GM23338 (cell line): Measurements from ENCODE around the gene SLAMF8. TPM values are rescaled to one million over a fixed set of nuclear protein-coding genes. Genes with fewer than 3 reads are reported as not detected.

ENCODE experiments used
- ATAC-seq: fragments of 200-7000 bp; cut with Tn5 transposase; 3 replicates; pipeline ENCODE4 v1.9.1; 2020
- DNase-seq: peaks from one replicate; pipeline ENCODE4 v3.0.0-alpha.2; 2015; ENCODE audit warnings: low spot score
- H2AFZ ChIP-seq: fragments of 200-600 bp; sonication (generic); 2 replicates; pipeline ENCODE4 v1.8.0; 2016; ENCODE audit warnings: antibody characterized with exemption, mild to moderate bottlenecking, moderate library complexity
- H3F3A ChIP-seq: fragments of 200-600 bp; sonication (generic); replicated peaks from 2 replicates; pipeline ENCODE4 v1.8.0; 2017; ENCODE audit warnings: antibody characterized with exemption, mixed run types, low read depth
- H3K27ac ChIP-seq: fragments of 200-600 bp; sonication (generic); 2 replicates; pipeline ENCODE4 v1.6.1; 2016; ENCODE audit warnings: low read depth
- H3K27me3 ChIP-seq: fragments of 200-600 bp; sonication (generic); 2 replicates; pipeline ENCODE4 v1.8.0; 2016; ENCODE audit warnings: mild to moderate bottlenecking, mixed run types, moderate library complexity; ENCODE audit not compliant: insufficient read depth
- H3K36me3 ChIP-seq: fragments of 200-600 bp; sonication (generic); 2 replicates; pipeline ENCODE4 v1.8.0; 2016; ENCODE audit warnings: mild to moderate bottlenecking; ENCODE audit not compliant: insufficient read depth
- H3K4me1 ChIP-seq: fragments of 200-600 bp; sonication (generic); 2 replicates; pipeline ENCODE4 v1.8.0; 2016; ENCODE audit warnings: mild to moderate bottlenecking, moderate library complexity; ENCODE audit not compliant: insufficient read depth
- H3K4me2 ChIP-seq: fragments of 200-600 bp; sonication (generic); 2 replicates; pipeline ENCODE4 v1.7.1; 2017; ENCODE audit warnings: mixed run types
- H3K4me3 ChIP-seq: fragments of 200-600 bp; sonication (generic); 2 replicates; pipeline ENCODE4 v1.6.1; 2016; ENCODE audit warnings: mixed run types
- H3K79me2 ChIP-seq: fragments of 200-600 bp; sonication (generic); replicated peaks from 2 replicates; pipeline ENCODE4 v1.8.0; 2017; ENCODE audit warnings: mild to moderate bottlenecking; ENCODE audit not compliant: insufficient read depth
- H3K9me2 ChIP-seq: fragments of 200-600 bp; sonication (generic); 2 replicates; pipeline ENCODE4 v1.8.0; 2017; ENCODE audit not compliant: insufficient read depth
- H4K20me1 ChIP-seq: fragments of 200-600 bp; sonication (generic); replicated peaks from 2 replicates; pipeline ENCODE4 v1.8.0; 2017; ENCODE audit warnings: mild to moderate bottlenecking; ENCODE audit not compliant: insufficient read depth
- H3K27ac Mint-ChIP-seq: 2 replicates; pipeline ENCODE4 v1.8.0; 2020; ENCODE audit warnings: inconsistent platforms, mild to moderate bottlenecking, moderate library complexity, mixed read lengths
- H3K27me3 Mint-ChIP-seq: 3 replicates; pipeline ENCODE4 v1.8.0; 2022; ENCODE audit warnings: low read depth, mild to moderate bottlenecking, moderate library complexity, mixed read lengths, inconsistent platforms; ENCODE audit not compliant: insufficient read depth, poor library complexity
- H3K36me3 Mint-ChIP-seq: 3 replicates; pipeline ENCODE4 v1.8.0; 2021; ENCODE audit warnings: low read depth, mild to moderate bottlenecking, inconsistent platforms, moderate library complexity, mixed read lengths
- H3K4me1 Mint-ChIP-seq: 3 replicates; pipeline ENCODE4 v1.8.0; 2020; ENCODE audit warnings: mild to moderate bottlenecking, inconsistent platforms, mixed read lengths
- H3K4me3 Mint-ChIP-seq: 3 replicates; pipeline ENCODE4 v1.8.0; 2021; ENCODE audit warnings: moderate library complexity, mild to moderate bottlenecking, inconsistent platforms, mixed read lengths
- H3K9me3 Mint-ChIP-seq: 3 replicates; pipeline ENCODE4 v1.8.0; 2020; ENCODE audit warnings: moderate library complexity, mild to moderate bottlenecking, inconsistent platforms, mixed read lengths
- CREB1 ChIP-seq: fragments of 250-450 bp; sonication (Bioruptor Pico); IDR thresholded peaks from 2 replicates; pipeline ENCODE4 v1.5.0; 2020; ENCODE audit warnings: low read depth, mild to moderate bottlenecking, moderate library complexity
- CTCF ChIP-seq, 2 experiments: fragments of 200-600 bp in 1 of 2; sonication (generic) in 1 of 2; conservative IDR thresholded peaks; 2 replicates each; pipeline versions ENCODE4 v1.5.1 to v1.6.1; 2016 to 2017; ENCODE audit warnings: antibody characterized with exemption in 2 of 2, low read depth in 2 of 2, mild to moderate bottlenecking in 2 of 2, moderate library complexity in 1 of 2
- EZH2 ChIP-seq: fragments of 200-600 bp; sonication (generic); IDR thresholded peaks from one replicate; pipeline ENCODE4 v1.8.0; 2017; ENCODE audit warnings: antibody characterized with exemption, mild to moderate bottlenecking, low read depth; ENCODE audit not compliant: unreplicated experiment
- EZH2phosphoT487 ChIP-seq: fragments of 200-600 bp; sonication (generic); IDR thresholded peaks from one replicate; pipeline ENCODE4 v1.8.1; 2018; ENCODE audit warnings: antibody characterized with exemption; ENCODE audit not compliant: unreplicated experiment
- JUNB ChIP-seq: IDR thresholded peaks from one replicate; pipeline ENCODE4 v1.6.1; 2016; ENCODE audit warnings: antibody characterized with exemption; ENCODE audit not compliant: unreplicated experiment
- NANOG ChIP-seq: IDR thresholded peaks from 2 replicates; pipeline ENCODE4 v1.6.1; 2016; ENCODE audit warnings: antibody characterized with exemption, borderline replicate concordance
- POLR2AphosphoS5 ChIP-seq: IDR thresholded peaks from 2 replicates; pipeline ENCODE4 v1.6.1; 2016; ENCODE audit warnings: antibody characterized with exemption, low read depth
- REST ChIP-seq: IDR thresholded peaks from one replicate; pipeline ENCODE4 v1.6.1; 2018; ENCODE audit warnings: antibody characterized with exemption; ENCODE audit not compliant: unreplicated experiment
- STAT1 ChIP-seq: IDR thresholded peaks from one replicate; pipeline ENCODE4 v1.6.1; 2016; ENCODE audit warnings: antibody characterized with exemption; ENCODE audit not compliant: unreplicated experiment
- ZNF114 ChIP-seq: fragments of 250-450 bp; sonication (Bioruptor Pico); IDR thresholded peaks from 2 replicates; pipeline ENCODE4 v1.5.0; 2020; ENCODE audit warnings: mild to moderate bottlenecking, moderate library complexity
- ZNF331 ChIP-seq: fragments of 250-450 bp; sonication (Bioruptor Pico); IDR thresholded peaks from 2 replicates; pipeline ENCODE4 v1.5.0; 2020; ENCODE audit warnings: low read depth, mild to moderate bottlenecking, moderate library complexity
- ZNF462 ChIP-seq: fragments of 250-450 bp; sonication (Bioruptor Pico); IDR thresholded peaks from 2 replicates; pipeline ENCODE4 v1.5.0; 2020; ENCODE audit warnings: mild to moderate bottlenecking, moderate library complexity
- polyA plus RNA-seq: library from polyadenylated mRNA; unstranded; fragments of >200 nt; fragmentation: Nextera tagmentation; extraction: Ambion mirVana; gene quantifications from 2 replicates; pipeline ENCODE4 v1.2.1, GENCODE V29; 2016
- total RNA-seq: library from RNA; depleted of rRNA; stranded (reverse); fragments of >200 nt; shearing (Covaris generic); gene quantifications from 2 replicates; pipeline ENCODE4 v1.2.3, GENCODE V29; 2014
- TF ChIP-seq, protein P1 (sequence below): IDR thresholded peaks from 2 replicates; pipeline ENCODE4 v1.6.1; 2016; ENCODE audit warnings: antibody characterized with exemption

SLAMF8 gene
- total and polyA plus RNA-seq, 2 experiments from 2014 or later: not detected

- Histone ChIP-seq H3K27ac (no peak overlapping the region), H3K27me3 (peaks cover 20% of the 10 kb centered on the region), H4K20me1 (no peaks in the 10 kb centered on the region), H3K4me3 (no peak overlapping the region), H2AFZ (no peak overlapping the region), H3K9me2 (no peaks in the 10 kb centered on the region), H3F3A (0 out of 2 replicates have a peak, but pooled peaks cover 2% of the 10 kb centered on the region), H3K4me1 (no peaks in the 10 kb centered on the region), H3K79me2 (no peaks in the 10 kb centered on the region), H3K4me2 (no peak overlapping the region), H3K36me3 (no peaks in the 10 kb centered on the region)
- DNase-seq (no peak), ATAC-seq (no peak)
- Mint-ChIP-seq H3K4me1 (peaks cover 3% of the 10 kb centered on the region; the same call in 2 of the 3 replicates), H3K36me3 (no peaks in the 10 kb centered on the region; the same call in 2 of the 3 replicates), H3K27me3 (peaks cover 19% of the 10 kb centered on the region), H3K9me3 (no peaks in the 10 kb centered on the region; the same call in 2 of the 3 replicates), H3K4me3 (no peak overlapping the region), H3K27ac (no peak overlapping the region)
- TF ChIP-seq ZNF462 (CRISPR knock-in tag): no peak
- TF ChIP-seq CTCF (conservative IDR thresholded peaks at IDR 0.05; ENCODE audit: low read depth in 2 of 2): no peak
- TF ChIP-seq JUNB: no peak
- TF ChIP-seq NANOG: no peak
- no peak for TF ChIP-seq ZNF114 (CRISPR knock-in tag)
- no peak for TF ChIP-seq CREB1 (CRISPR knock-in tag)
- TF ChIP-seq REST: no peak
- no peak for TF ChIP-seq ZNF331 (CRISPR knock-in tag)
- TF ChIP-seq, protein P1, sequence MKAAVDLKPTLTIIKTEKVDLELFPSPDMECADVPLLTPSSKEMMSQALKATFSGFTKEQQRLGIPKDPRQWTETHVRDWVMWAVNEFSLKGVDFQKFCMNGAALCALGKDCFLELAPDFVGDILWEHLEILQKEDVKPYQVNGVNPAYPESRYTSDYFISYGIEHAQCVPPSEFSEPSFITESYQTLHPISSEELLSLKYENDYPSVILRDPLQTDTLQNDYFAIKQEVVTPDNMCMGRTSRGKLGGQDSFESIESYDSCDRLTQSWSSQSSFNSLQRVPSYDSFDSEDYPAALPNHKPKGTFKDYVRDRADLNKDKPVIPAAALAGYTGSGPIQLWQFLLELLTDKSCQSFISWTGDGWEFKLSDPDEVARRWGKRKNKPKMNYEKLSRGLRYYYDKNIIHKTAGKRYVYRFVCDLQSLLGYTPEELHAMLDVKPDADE: no peak
- TF ChIP-seq EZH2: no peak
- TF ChIP-seq STAT1: no peak
- TF ChIP-seq POLR2AphosphoS5: no peak
- no peak for TF ChIP-seq EZH2phosphoT487
These were observed 33.2 kb downstream of the SLAMF8 start for GRCh38 chr1:159859767-159860322.
